IPS DF 4.7 (cell line): ENCODE measurements around the gene CLEC11A.
"Not testable (repeated sequence)": the region's sequence is repeated elsewhere in the genome, so short reads cannot be mapped to it uniquely, and the experiment has no call there.

Experiments
- DNase-seq: peaks from one replicate; pipeline ENCODE4 v3.0.0-alpha.2; 2013; ENCODE audit warnings: low spot score; ENCODE audit errors: extremely low read depth

The CLEC11A gene

GRCh38 chr19:50756244-50756643 is 33.1 kb downstream of the CLEC11A start:
- DNase-seq, result not testable (repeated sequence)

GRCh38 chr19:50757624-50758023 is 34.5 kb downstream of the CLEC11A start:
- not testable (repeated sequence) for DNase-seq

- not testable (repeated sequence) for DNase-seq
These were observed 35.9 kb downstream of the CLEC11A start for GRCh38 chr19:50759076-50759475.

- DNase-seq, result no peak
These were observed 36.7 kb downstream of the CLEC11A start for GRCh38 chr19:50759886-50760285.

- not testable (repeated sequence) for DNase-seq
These were observed 38.3 kb downstream of the CLEC11A start for GRCh38 chr19:50761501-50761900.

- DNase-seq, result not testable (repeated sequence)
These were observed 40.4 kb downstream of the CLEC11A start for GRCh38 chr19:50763521-50763920.

- DNase-seq, result no peak
These were observed 41.2 kb downstream of the CLEC11A start for GRCh38 chr19:50764409-50764808.

- not testable (repeated sequence) for DNase-seq
These were observed 43.6 kb downstream of the CLEC11A start for GRCh38 chr19:50766746-50767145.

GRCh38 chr19:50767263-50767662 is 44.1 kb downstream of the CLEC11A start:
- not testable (repeated sequence) for DNase-seq

- no peak for DNase-seq
These were observed 45.1 kb downstream of the CLEC11A start for GRCh38 chr19:50768277-50768676.

GRCh38 chr19:50770164-50770563 is 47.0 kb downstream of the CLEC11A start, which contains the start of gene GPR32:
Gene GPR32, plus strand, starts transcription at chr19:50770464. Its CDS starts 137 bp downstream, at chr19:50770601.
- DNase-seq, result not testable (repeated sequence)

GRCh38 chr19:50770888-50771287 is 47.7 kb downstream of the CLEC11A start:
- no peak for DNase-seq

- DNase-seq, result no peak
These were observed 49.3 kb downstream of the CLEC11A start for GRCh38 chr19:50772476-50772875.

- not testable (repeated sequence) for DNase-seq
These were observed 49.7 kb downstream of the CLEC11A start for GRCh38 chr19:50772912-50773311.

- DNase-seq, result not testable (repeated sequence)
These were observed 50.3 kb downstream of the CLEC11A start for GRCh38 chr19:50773454-50773853.
